ENCODE measurements around the gene ELOVL5. TPM values are rescaled to one million over a fixed set of nuclear protein-coding genes. Genes with fewer than 3 reads are reported as not detected.

ELOVL5 gene
- polyA plus RNA-seq, 1 donor from 2014 or later, result 31.2 TPM

DNA sequence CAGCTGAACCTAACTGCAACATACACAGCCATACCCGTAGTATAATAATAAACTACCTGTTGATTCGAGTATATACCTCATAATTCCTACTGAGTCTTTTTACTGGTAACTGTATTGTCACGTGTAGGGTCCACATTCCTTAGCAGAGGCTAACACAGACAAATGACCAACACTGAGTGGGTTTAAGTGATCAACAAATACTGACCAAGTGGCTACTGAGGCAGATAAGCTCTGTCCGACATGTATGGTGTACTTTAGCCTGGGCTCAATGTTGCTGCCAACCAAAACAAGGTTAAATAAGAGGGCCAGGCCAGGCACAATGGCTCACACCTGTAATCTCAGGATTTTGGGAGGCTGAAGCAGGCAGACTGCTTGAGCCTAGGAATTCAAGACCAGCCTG, 12.7 kb downstream of the ELOVL5 start:
- H3K27ac ChIP-seq (ENCODE audit: low read length), result no peak overlapping the region
- no peaks in the 10 kb centered on the region for H3K27me3 ChIP-seq (ENCODE audit: insufficient read depth, low read depth, low read length)
- no peak for TF ChIP-seq POLR2AphosphoS5 (IDR thresholded peaks at IDR 0.05)
- no peak for TF ChIP-seq TAF1 (IDR thresholded peaks at IDR 0.05; ENCODE audit: low read depth)
- TF ChIP-seq MXI1 (conservative IDR thresholded peaks at IDR 0.05; ENCODE audit: poor library complexity, severe bottlenecking), result no peak
- TF ChIP-seq EP300 (conservative IDR thresholded peaks at IDR 0.05; ENCODE audit: poor library complexity, severe bottlenecking), result no peak
- TF ChIP-seq, protein P1, sequence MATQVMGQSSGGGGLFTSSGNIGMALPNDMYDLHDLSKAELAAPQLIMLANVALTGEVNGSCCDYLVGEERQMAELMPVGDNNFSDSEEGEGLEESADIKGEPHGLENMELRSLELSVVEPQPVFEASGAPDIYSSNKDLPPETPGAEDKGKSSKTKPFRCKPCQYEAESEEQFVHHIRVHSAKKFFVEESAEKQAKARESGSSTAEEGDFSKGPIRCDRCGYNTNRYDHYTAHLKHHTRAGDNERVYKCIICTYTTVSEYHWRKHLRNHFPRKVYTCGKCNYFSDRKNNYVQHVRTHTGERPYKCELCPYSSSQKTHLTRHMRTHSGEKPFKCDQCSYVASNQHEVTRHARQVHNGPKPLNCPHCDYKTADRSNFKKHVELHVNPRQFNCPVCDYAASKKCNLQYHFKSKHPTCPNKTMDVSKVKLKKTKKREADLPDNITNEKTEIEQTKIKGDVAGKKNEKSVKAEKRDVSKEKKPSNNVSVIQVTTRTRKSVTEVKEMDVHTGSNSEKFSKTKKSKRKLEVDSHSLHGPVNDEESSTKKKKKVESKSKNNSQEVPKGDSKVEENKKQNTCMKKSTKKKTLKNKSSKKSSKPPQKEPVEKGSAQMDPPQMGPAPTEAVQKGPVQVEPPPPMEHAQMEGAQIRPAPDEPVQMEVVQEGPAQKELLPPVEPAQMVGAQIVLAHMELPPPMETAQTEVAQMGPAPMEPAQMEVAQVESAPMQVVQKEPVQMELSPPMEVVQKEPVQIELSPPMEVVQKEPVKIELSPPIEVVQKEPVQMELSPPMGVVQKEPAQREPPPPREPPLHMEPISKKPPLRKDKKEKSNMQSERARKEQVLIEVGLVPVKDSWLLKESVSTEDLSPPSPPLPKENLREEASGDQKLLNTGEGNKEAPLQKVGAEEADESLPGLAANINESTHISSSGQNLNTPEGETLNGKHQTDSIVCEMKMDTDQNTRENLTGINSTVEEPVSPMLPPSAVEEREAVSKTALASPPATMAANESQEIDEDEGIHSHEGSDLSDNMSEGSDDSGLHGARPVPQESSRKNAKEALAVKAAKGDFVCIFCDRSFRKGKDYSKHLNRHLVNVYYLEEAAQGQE (IDR thresholded peaks at IDR 0.05; ENCODE audit: borderline replicate concordance), result no peak
- TF ChIP-seq SMC3 (conservative IDR thresholded peaks at IDR 0.05; ENCODE audit: poor library complexity), result no peak
- TF ChIP-seq, protein P2, sequence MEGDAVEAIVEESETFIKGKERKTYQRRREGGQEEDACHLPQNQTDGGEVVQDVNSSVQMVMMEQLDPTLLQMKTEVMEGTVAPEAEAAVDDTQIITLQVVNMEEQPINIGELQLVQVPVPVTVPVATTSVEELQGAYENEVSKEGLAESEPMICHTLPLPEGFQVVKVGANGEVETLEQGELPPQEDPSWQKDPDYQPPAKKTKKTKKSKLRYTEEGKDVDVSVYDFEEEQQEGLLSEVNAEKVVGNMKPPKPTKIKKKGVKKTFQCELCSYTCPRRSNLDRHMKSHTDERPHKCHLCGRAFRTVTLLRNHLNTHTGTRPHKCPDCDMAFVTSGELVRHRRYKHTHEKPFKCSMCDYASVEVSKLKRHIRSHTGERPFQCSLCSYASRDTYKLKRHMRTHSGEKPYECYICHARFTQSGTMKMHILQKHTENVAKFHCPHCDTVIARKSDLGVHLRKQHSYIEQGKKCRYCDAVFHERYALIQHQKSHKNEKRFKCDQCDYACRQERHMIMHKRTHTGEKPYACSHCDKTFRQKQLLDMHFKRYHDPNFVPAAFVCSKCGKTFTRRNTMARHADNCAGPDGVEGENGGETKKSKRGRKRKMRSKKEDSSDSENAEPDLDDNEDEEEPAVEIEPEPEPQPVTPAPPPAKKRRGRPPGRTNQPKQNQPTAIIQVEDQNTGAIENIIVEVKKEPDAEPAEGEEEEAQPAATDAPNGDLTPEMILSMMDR (IDR thresholded peaks at IDR 0.05; ENCODE audit: poor library complexity, severe bottlenecking), result no peak
- no peak for TF ChIP-seq EZH2 (IDR thresholded peaks at IDR 0.05; ENCODE audit: borderline replicate concordance, insufficient read depth, low read length, poor library complexity, severe bottlenecking)
- TF ChIP-seq RAD21 (conservative IDR thresholded peaks at IDR 0.05), result no peak
- no peak overlapping the region for H3K4me2 ChIP-seq (ENCODE audit: low read length)
- H3K9ac ChIP-seq (ENCODE audit: low read length), result no peak overlapping the region
- H3K9me3 ChIP-seq (ENCODE audit: low read length), result no peaks in the 10 kb centered on the region
- no peaks in the 10 kb centered on the region for H3F3A ChIP-seq (ENCODE audit: insufficient read depth, low read length, poor library complexity, severe bottlenecking)
- no peak overlapping the region for H2AFZ ChIP-seq (ENCODE audit: low read depth, low read length)
- no peaks in the 10 kb centered on the region for H3K9me2 ChIP-seq (ENCODE audit: insufficient read depth, low read length)
- no peak overlapping the region for H3K4me3 ChIP-seq (ENCODE audit: low read length)
- H3K36me3 ChIP-seq (ENCODE audit: insufficient read depth, low read length), result no peaks in the 10 kb centered on the region
- peaks cover 82% of the 10 kb centered on the region for H3K79me2 ChIP-seq (replicated peaks; ENCODE audit: insufficient read depth, low read length)
- H4K20me1 ChIP-seq (ENCODE audit: insufficient read depth), result no peaks in the 10 kb centered on the region

DNA sequence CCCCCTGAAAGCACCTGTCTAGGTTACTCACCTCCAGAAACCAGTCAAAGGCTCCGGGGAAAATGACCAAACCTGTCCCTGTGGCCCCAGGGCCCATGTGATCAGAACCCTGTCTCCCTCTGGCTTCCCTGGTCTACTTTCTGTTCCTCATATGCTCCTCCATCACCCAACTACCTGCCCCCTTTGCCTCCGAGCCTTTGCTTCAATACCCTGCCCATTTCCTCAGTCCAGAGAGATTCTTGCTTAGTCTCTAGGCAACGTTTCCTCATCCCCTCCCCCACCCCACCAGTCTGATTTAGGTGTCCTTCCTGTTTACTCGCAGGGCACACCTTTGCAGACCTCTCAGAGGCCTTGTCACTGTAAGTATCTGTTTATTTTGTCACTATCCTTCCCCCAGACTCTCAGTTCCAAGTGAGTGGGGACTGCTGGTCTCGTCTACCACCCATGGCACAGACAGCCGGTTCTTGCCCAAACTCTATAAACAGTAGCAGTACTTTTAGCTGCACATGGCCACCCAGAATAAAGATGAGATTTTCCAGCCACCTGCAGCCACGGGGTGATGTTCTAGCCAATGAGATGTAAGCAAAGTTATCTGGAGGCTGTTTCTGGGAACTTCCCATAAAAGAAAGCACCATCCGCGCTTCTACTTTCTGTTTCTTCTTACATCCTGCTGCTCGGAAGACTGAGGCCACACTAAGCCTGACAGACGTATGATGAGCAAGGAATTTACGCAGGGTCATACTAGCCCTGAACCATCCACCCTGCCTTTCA, 13.3 kb downstream of the ELOVL5 start:
- Histone ChIP-seq H3K36me3 (ENCODE audit: insufficient read depth, low read length) (no peaks in the 10 kb centered on the region), H2AFZ (ENCODE audit: low read depth, low read length) (no peak overlapping the region), H3K79me2 (replicated peaks; ENCODE audit: insufficient read depth, low read length) (peaks cover 82% of the 10 kb centered on the region), H3K27me3 (ENCODE audit: insufficient read depth, low read depth, low read length) (no peaks in the 10 kb centered on the region), H3K9ac (ENCODE audit: low read length) (no peak overlapping the region), H3K4me2 (ENCODE audit: low read length) (no peak overlapping the region), H3K4me3 (ENCODE audit: low read length) (no peak overlapping the region), H3K27ac (ENCODE audit: low read length) (no peak overlapping the region), H3K9me2 (ENCODE audit: insufficient read depth, low read length) (no peaks in the 10 kb centered on the region), H3F3A (ENCODE audit: insufficient read depth, low read length, poor library complexity, severe bottlenecking) (no peaks in the 10 kb centered on the region), H3K9me3 (ENCODE audit: low read length) (no peaks in the 10 kb centered on the region), H4K20me1 (ENCODE audit: insufficient read depth) (no peaks in the 10 kb centered on the region)
- TF ChIP-seq EZH2 (IDR thresholded peaks at IDR 0.05; ENCODE audit: borderline replicate concordance, insufficient read depth, low read length, poor library complexity, severe bottlenecking), result no peak
- TF ChIP-seq POLR2AphosphoS5 (IDR thresholded peaks at IDR 0.05), result no peak
- no peak for TF ChIP-seq TAF1 (IDR thresholded peaks at IDR 0.05; ENCODE audit: low read depth)
- TF ChIP-seq EP300 (conservative IDR thresholded peaks at IDR 0.05; ENCODE audit: poor library complexity, severe bottlenecking), result no peak
- no peak for TF ChIP-seq MXI1 (conservative IDR thresholded peaks at IDR 0.05; ENCODE audit: poor library complexity, severe bottlenecking)
- TF ChIP-seq, protein P1 (IDR thresholded peaks at IDR 0.05; ENCODE audit: borderline replicate concordance), result no peak
- no peak for TF ChIP-seq RAD21 (conservative IDR thresholded peaks at IDR 0.05)
- TF ChIP-seq SMC3 (conservative IDR thresholded peaks at IDR 0.05; ENCODE audit: poor library complexity), result no peak
- TF ChIP-seq, protein P2 (IDR thresholded peaks at IDR 0.05; ENCODE audit: poor library complexity, severe bottlenecking), result no peak

Measured in neural cell (in vitro differentiated cells).